Right lung (tissue), 5 donors: ENCODE measurements around the gene NCS1. TPM values are rescaled to one million over a fixed set of nuclear protein-coding genes. Genes with fewer than 3 reads are reported as not detected.
A peak's percentile ranks its signal among the peaks of the same experiment; 100 is the strongest.

ENCODE experiments used
- DNase-seq, 2 donors: peaks; one replicate each; pipeline ENCODE4 v3.0.0-alpha.2; 2013
- polyA plus RNA-seq, 5 donors: library from polyadenylated mRNA; unstranded; fragments of 120-200 nt; gene quantifications; one replicate each; pipeline versions ENCODE4 v1.2.1 to v1.2.3, GENCODE V29; 2013; ENCODE audit warnings: inconsistent platforms in 1 of 5, low replicate concordance in 1 of 5; ENCODE audit not compliant: insufficient read length in 5 of 5, insufficient read depth in 1 of 5

NCS1 gene
- polyA plus RNA-seq, 5 donors: 16.6 to 27.7 (median 20.8) TPM

- no peak for DNase-seq
Observed at GRCh38 chr9:130193103-130193502, 20.9 kb downstream of the NCS1 start.

- no peak for DNase-seq
Observed at GRCh38 chr9:130193531-130194377, 21.6 kb downstream of the NCS1 start.

DNA sequence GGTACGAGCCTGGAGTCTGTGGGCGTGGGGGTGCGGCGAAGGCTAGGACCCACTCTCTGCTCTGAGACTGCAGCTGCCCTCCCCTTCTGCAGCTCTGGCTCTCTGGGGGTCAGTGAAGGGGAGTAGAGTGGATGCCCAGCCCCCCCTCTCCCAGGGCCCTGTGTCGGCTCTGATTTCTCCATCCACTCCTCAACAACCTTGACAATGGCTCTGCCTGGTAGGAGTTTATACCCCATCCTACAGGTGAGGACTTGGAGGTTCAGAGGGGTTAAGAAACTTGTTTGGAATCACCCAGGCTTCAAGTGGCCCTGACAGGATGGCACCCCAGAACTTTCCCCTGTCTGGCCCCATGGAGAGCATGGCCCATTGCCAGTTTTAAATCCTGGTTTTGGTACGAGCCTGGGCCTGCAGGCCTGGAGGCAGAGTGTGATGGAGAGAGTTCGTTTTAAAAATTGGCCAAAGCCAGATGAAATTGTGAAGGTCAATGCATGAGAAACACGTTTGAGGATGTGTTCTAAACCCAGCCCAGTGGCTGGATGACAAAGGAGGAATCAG lies 22.3 kb downstream of the NCS1 start:
- no peak for DNase-seq

GRCh38 chr9:130195638-130196037 lies 23.4 kb downstream of the NCS1 start:
- no peak for DNase-seq

- DNase-seq: peak in 1 of 2 donors; percentile 52
Observed at GRCh38 chr9:130196643-130197042, 24.4 kb downstream of the NCS1 start.

GRCh38 chr9:130197386-130197785 lies 25.2 kb downstream of the NCS1 start:
- no peak for DNase-seq

- DNase-seq: no peak
Observed at GRCh38 chr9:130197888-130198287, 25.7 kb downstream of the NCS1 start.

- no peak for DNase-seq
Observed at GRCh38 chr9:130198501-130199179, 26.4 kb downstream of the NCS1 start.

- peak; percentile 43 to 59 for DNase-seq
Observed at GRCh38 chr9:130199605-130200004, 27.4 kb downstream of the NCS1 start.

DNA sequence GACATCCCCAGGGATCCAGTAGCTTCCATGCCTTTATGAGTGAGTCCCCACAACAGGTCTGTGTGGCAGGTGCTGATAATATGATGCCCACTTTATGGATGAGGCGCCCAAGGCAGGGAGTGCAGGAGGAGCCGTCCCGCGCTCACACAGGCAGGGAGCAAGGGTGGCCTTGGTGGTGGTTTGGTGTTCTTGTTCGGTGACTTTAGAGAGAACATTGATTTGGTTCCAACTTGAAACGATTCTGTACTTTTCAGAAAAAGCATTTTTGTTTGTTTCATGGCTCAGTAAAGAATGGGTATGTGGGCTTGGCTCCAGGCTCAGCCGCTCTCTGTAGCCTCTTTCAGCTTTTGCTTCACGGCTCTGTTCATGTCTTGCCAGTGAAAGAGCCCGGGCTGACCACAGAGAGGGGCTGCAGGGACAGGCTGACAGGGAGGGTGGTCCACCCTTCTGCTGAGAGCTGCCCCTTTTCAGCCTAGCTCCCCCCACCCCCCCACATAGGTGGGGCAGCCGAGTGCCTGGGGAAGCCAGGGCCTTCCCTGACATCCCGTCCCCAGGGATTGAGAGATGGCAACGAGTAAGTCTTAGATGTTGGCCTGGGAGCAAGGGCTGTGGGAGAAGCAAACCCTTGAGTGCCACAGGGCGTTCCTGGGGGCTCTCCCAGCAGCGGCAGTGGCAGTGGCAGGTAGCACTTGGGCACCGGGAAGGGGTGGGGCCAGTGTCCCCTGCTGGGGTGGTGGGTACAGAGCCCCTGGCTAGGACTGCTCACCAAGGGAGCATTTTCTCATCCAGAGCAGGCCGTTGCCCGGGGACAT lies 28.0 kb downstream of the NCS1 start:
- no peak for DNase-seq

GRCh38 chr9:130201399-130201873 lies 29.2 kb downstream of the NCS1 start:
- no peak for DNase-seq

DNA sequence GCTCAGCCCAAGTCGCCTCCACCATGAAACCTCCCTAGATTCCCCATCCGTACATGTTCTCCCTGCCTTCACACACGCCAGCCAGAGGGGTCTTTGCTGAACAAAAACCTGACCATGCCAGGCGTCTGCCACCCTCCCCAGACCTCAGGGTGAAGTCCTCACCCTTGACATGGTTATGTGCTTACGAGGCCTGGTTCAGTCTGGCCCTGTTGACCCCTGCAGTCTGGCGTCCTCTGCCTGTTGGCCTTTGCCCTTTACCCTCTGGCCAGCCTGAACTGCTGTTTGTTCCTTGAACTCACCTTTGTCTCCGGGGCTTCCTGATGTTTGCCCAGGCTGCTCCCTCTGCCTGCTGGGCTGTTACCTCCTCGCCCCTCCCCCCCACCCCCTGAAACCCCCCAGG lies 29.8 kb downstream of the NCS1 start:
- DNase-seq: no peak

DNA sequence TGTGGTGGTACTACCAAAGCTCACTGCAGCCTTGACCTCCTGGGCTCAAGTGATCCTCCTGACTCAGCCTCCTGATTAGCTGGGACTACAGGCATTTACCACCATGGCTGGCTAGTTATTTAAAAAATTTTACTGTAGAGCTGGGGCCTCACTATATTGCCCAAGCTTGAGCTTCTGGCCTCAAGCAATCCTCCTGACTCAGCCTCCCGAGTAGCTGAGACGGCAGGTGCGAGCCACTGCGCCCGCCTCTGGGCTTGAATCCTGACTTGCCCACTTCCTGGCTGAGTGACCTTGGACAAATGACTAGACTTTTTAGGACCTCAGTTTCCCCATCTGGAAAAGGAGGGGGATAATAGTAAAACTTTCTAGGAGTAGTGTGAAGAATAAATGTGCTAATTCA lies 32.1 kb downstream of the NCS1 start:
- no peak for DNase-seq

DNA sequence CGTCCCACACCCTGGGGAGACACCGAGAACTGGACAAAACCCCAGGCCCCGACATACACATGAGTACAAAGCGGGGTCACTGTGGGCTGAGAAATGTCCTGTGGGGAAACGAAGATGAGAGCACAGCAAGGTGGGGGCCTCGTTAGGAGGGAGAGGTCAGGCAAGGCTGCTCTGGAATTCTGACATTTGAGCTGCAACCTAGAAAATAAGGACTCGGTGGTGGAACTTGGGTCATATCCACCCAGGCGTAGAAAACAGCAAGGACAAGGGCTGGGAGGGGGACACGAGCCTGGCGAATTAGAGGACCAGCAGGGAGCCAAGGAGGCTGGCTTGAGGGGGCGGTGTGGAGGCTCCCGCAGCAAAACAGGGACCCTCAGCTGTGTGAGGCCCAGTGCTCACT lies 32.8 kb downstream of the NCS1 start:
- no peak for DNase-seq

DNA sequence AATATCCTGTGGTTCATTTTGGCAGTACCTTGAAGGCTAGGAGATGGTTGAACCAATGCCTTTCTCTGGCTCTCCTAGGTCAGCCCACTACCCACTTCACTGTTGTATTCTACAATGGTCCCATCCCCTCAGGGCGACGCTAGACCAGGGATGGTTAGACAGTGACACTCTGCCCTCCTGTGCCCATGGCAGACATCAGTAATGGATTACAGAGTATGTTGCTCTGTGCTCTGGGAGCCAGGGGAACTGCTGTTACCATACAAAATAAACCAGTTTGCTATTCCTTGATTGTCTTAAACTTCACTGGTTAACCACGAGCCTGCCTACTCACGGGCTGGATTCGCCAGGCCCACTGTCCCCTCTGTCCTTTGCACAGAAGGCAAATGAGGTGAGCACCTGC lies 33.7 kb downstream of the NCS1 start:
- no peak for DNase-seq

DNA sequence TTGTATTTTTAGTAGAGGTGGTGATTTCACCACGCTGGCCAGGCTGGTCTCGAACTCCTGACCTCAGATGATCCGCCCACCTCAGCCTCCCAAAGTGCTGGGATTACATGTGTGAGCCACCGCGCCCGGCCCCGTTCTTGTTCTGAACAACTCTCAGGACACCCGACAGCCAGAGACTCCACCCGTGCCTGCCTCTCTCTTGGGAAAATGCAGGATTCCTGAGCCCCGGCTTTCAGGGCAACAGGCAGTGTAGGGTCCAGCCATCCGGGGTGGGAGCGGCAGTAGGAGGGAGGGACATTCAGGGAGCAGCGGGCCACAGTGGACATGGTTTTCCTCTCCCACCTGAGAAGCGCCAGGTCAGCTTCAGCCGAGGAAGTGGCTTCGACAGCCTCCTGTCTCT lies 34.4 kb downstream of the NCS1 start:
- DNase-seq: no peak

- no peak for DNase-seq
Observed at GRCh38 chr9:130207241-130207992, 35.2 kb downstream of the NCS1 start.

- no peak for DNase-seq
Observed at GRCh38 chr9:130208600-130209347, 36.6 kb downstream of the NCS1 start.

GRCh38 chr9:130209422-130209821 lies 37.2 kb downstream of the NCS1 start:
- DNase-seq: no peak

DNA sequence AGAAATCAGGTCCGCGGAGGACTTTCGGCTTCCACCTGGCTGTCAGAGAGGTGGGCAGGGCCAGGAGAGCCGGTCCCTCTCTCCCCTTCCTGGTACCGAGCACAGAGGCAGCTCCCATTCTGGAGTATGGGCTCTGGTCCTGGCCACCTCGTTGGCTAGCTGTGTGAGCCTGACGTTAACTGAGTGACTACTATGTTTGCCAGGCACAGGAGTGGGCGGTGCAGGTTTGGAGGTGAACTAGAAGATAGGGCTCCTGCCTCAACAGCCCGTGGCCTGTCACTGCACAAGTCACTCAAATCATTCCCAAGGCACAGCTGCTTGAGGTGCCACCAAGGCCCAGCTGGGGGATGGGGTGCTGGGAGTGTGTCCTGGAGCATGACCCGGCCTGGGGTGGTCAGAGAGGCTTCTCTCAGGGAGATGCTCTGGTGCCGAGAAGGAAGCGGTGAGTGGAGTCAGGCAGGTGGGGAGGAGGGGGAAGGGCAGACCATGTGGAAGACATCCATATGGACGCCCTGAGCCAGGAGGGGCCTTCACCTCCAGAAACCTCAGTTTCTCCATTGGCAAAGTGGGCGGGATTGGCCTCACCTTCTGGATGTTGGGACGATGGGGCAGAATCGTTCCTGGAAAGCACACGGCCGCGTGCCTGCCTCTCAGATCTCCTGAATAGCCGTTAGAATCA lies 39.5 kb downstream of the NCS1 start:
- no peak for DNase-seq
